GM18867 (cell line): ENCODE data around the gene PIRT.

Source experiments
- ATAC-seq: cut with Tn5 transposase; IDR thresholded peaks from one replicate; pipeline ENCODE4 v1.9.1; 2021; ENCODE audit warnings: mild to moderate bottlenecking, moderate library complexity; ENCODE audit not compliant: unreplicated experiment

The PIRT gene

GRCh38 chr17:10821770-10822169 lies 16.1 kb downstream of the PIRT start:
- no peak for ATAC-seq

GRCh38 chr17:10821054-10821453 lies 16.8 kb downstream of the PIRT start:
- no peak for ATAC-seq

- ATAC-seq: no peak
These were observed 22.6 kb downstream of the PIRT start for GRCh38 chr17:10815319-10815718.

GRCh38 chr17:10814075-10814474 lies 23.8 kb downstream of the PIRT start:
- no peak for ATAC-seq

- no peak for ATAC-seq
These were observed 25.2 kb downstream of the PIRT start for GRCh38 chr17:10812674-10813073.

GRCh38 chr17:10809605-10810004 lies 28.3 kb downstream of the PIRT start:
- no peak for ATAC-seq

GRCh38 chr17:10807704-10808128 lies 30.2 kb downstream of the PIRT start:
- no peak for ATAC-seq

GRCh38 chr17:10806545-10807262 lies 31.2 kb downstream of the PIRT start:
- no peak for ATAC-seq

- ATAC-seq: no peak
These were observed 32.0 kb downstream of the PIRT start for GRCh38 chr17:10805911-10806310.

GRCh38 chr17:10804546-10804945 lies 33.3 kb downstream of the PIRT start:
- no peak for ATAC-seq

- ATAC-seq: no peak
These were observed 33.9 kb downstream of the PIRT start, which contains the start of gene TMEM238L for GRCh38 chr17:10803830-10804475. Gene TMEM238L, minus strand, starts transcription at chr17:10804099. Its CDS starts 136 bp downstream, at chr17:10803963.

GRCh38 chr17:10803350-10803749 lies 34.5 kb downstream of the PIRT start:
- ATAC-seq: no peak

- no peak for ATAC-seq
These were observed 35.2 kb downstream of the PIRT start for GRCh38 chr17:10802496-10803284.

GRCh38 chr17:10799407-10799806 lies 38.5 kb downstream of the PIRT start:
- ATAC-seq: no peak

GRCh38 chr17:10798910-10799309 lies 39.0 kb downstream of the PIRT start:
- ATAC-seq: no peak

GRCh38 chr17:10798332-10798749 lies 39.5 kb downstream of the PIRT start:
- no peak for ATAC-seq

- no peak for ATAC-seq
These were observed 40.2 kb downstream of the PIRT start for GRCh38 chr17:10797476-10798328.

GRCh38 chr17:10793816-10794215 lies 44.1 kb downstream of the PIRT start:
- ATAC-seq: no peak

GRCh38 chr17:10793256-10793655 lies 44.6 kb downstream of the PIRT start:
- no peak for ATAC-seq

- no peak for ATAC-seq
These were observed 45.7 kb downstream of the PIRT start for GRCh38 chr17:10792151-10792550.
